GM19468 (cell line): ENCODE results near the gene OTX2.

Source experiments
- ATAC-seq: cut with Tn5 transposase; IDR thresholded peaks from one replicate; pipeline ENCODE4 v1.9.1; 2021; ENCODE audit warnings: mild to moderate bottlenecking, moderate library complexity, moderate number of reproducible peaks; ENCODE audit not compliant: unreplicated experiment; ENCODE audit errors: extremely low read depth

Gene OTX2

GRCh38 chr14:56813143-56813551 is 2.9 kb upstream of the OTX2 start:
- no peak for ATAC-seq

DNA sequence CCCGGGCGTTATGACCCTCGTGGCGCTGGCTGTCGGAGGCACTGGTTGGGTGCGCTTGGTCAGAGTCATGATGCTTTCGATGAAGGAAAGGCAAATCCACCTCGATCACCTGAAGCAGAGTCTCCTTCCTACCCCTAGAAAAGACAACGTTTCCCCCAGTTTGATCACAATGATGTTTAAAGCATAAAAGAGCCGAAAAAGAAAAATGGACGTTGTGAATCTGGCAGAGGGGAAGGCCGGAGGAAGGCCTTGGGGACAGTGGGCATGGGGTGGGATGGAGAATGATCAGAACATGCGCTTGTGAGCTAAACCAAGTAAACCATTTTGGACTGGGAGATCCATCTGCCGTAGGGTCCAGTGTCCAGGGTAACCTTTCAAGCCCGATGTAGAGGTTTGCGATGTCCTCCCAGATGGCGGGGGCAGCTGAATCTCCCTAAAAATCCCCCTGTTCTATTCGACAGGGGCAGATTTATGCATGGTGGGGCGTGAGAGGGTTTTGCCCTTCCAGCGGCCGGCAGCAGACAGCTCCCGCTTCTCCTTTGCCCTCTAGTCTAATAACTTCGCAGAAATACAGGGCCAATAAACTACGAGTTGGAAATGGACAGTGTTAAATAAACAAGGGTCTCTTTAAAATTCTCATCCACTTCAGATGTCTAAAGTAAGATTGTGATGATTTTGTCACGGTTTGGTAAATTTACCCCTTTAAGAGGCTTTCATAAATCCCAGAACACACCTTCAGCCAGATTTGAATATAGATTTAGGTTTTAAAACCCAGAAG is 2.3 kb upstream of the OTX2 start:
- no peak for ATAC-seq

- ATAC-seq, result no peak
These were observed 1.5 kb upstream of the OTX2 start for GRCh38 chr14:56811593-56812363.

DNA sequence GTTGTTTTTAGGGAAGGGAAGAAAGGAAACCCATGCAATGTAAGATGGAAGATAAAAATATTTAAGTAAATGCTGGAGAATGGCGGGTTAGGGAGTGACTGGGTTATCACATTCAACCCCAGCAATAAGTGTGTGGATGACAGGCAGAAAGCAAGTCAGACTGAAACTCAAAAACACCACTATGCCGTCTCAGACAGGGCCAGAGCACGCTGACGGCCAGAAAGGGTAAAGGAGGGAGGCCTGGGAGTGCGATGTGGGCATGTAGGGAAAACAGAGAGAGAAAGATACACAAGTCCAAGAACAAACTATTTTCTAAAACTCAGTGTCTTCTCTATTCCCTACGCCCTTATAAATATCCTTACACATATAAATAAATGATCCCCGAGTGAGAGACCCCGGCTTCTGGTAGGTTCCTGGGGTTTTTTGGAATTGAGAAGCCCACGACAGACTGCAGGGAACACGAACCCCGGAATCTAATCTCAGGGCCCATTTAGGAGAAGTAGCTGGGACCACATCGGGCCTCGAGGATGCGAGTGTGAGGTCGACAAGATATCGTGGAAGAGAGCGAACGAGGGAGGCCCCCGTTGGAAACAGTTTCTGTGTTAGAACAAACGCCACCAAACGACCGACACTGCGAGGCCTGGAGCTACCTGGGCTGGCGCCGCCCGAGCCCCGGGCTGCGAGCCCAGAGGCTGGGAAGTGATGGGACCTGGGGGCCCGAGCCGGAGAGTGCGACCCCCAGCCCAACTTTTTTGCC is 735 bp upstream of the OTX2 start:
- ATAC-seq, result no peak

GRCh38 chr14:56809270-56810146 is 771 bp downstream of the OTX2 start:
- ATAC-seq, result no peak

- no peak for ATAC-seq
These were observed 1.7 kb downstream of the OTX2 start for GRCh38 chr14:56808383-56809269.

DNA sequence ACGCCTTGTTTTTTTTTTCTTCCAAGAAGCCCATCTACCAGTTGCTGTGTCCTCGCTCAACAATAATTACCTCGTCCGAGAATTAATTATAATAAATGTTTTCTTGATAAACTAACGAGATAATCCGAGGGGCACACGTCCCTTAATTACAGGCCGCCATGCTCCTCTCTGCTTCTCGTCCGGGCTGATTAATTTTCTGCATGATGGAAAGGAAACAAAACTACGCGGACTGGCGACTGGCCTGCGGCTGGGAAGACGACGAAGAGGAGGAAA is 2.2 kb downstream of the OTX2 start:
- ATAC-seq, result no peak

- ATAC-seq, result no peak
These were observed 2.7 kb downstream of the OTX2 start for GRCh38 chr14:56807386-56808109.

DNA sequence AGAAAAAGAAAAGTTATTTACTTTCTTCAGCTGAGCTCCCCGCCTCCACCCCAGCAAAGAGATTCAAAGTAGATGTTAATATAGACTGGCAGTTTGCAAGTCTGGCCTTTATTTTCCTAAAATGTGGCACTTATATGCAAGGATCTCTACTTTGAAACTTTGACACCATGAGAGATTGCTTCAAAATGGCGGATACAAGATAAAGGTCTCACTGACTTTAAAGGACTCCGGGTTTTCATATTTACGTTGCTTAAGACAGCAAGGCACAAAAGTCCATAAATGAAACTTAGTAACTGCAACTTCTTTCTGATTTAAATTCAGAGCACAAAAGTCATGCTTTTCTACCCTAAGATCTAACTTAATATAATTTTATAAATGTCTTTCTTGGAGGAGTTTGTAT is 3.5 kb downstream of the OTX2 start:
- no peak for ATAC-seq

GRCh38 chr14:56805992-56806727 is 4.1 kb downstream of the OTX2 start:
- ATAC-seq, result no peak

GRCh38 chr14:56805201-56805991 is 4.9 kb downstream of the OTX2 start:
- ATAC-seq, result no peak

DNA sequence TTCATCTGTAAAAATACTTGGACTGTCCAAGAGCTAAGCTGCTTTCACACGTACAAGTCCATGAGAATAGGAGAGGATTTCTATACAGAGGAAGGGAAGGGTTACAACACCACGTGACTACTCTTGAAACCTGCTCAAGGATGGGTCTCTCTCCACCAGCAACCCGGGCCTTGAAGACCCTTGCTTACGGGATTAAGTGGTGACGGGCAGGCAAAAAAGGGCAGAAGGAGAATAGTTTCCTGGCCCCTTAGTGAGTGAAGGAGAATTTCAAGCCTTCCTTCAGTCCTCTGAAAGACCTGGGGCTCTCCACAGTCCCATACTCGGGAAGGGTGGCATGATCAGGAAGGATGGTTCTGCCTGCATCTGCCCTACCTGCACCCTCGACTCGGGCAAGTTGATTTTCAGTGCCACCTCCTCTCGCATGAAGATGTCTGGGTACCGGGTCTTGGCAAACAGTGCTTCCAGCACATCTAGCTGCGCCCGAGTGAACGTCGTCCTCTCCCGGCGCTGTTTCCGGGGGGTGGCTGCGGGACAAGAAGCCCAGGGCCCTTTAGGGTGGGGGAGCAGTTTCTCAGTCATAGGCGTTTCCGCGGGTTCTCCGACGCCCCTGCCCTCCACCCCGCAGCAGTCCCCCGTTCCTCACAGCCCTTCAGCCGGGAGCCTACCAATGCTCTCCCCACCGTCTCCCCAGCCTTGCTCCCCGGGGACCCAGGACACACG is 6.3 kb downstream of the OTX2 start:
- no peak for ATAC-seq

- ATAC-seq, result no peak
These were observed 8.4 kb downstream of the OTX2 start for GRCh38 chr14:56801920-56802319.

GRCh38 chr14:56799343-56799645 is 11.0 kb downstream of the OTX2 start:
- no peak for ATAC-seq

- ATAC-seq, result no peak
These were observed 11.6 kb downstream of the OTX2 start for GRCh38 chr14:56798447-56799342.
